H1 (cell line): ENCODE data around the gene PYGB. TPM values are rescaled to one million over a fixed set of nuclear protein-coding genes. Genes with fewer than 3 reads are reported as not detected.

ENCODE experiments used
- CTCF ChIA-PET: fragments of 300-600 bp; sonication (Branson Sonifier 250); formaldehyde crosslinking; loops from one replicate; lab custom pipeline; 2021; ENCODE audit not compliant: partially characterized antibody; lab: Charles Lee
- POLR2A ChIA-PET: fragments of 300-600 bp; sonication (Branson Sonifier 250); formaldehyde crosslinking; loops from one replicate; lab custom pipeline; 2021; ENCODE audit warnings: inconsistent platforms; ENCODE audit not compliant: partially characterized antibody; lab: Charles Lee
- DNase-seq, 2 experiments: peaks; one replicate each; pipeline versions ENCODE4 v3.0.0 to v3.0.0-alpha.2; 2010 to 2022; ENCODE audit warnings: low spot score in 2 of 2, low read depth in 1 of 2, mixed read lengths in 1 of 2
- FAIRE-seq: peaks from 2 replicates; lab custom pipeline; 2011; peaks lifted over from hg19 to GRCh38; lab: Jason Lieb, UNC
- H2AFZ ChIP-seq: 2 replicates; pipeline ENCODE4 v1.8.1; 2012; ENCODE audit warnings: low read length, inconsistent platforms
- H2AK5ac ChIP-seq: 2 replicates; pipeline ENCODE4 v1.6.1; 2013; ENCODE audit warnings: low read depth, low read length
- H2BK120ac ChIP-seq: replicated peaks from 2 replicates; pipeline ENCODE3; 2013; ENCODE audit warnings: low read depth, low read length, inconsistent platforms
- H2BK12ac ChIP-seq: 2 replicates; pipeline ENCODE4 v1.6.1; 2013; ENCODE audit warnings: low read depth, low read length
- H2BK15ac ChIP-seq: 2 replicates; pipeline ENCODE4 v1.6.1; 2013; ENCODE audit warnings: low read length
- H2BK20ac ChIP-seq: 2 replicates; pipeline ENCODE4 v1.6.1; 2013; ENCODE audit warnings: low read length
- H2BK5ac ChIP-seq: 2 replicates; pipeline ENCODE4 v1.6.1; 2013; ENCODE audit warnings: low read depth, low read length
- H3K14ac ChIP-seq: 2 replicates; pipeline ENCODE4 v1.6.1; 2013; ENCODE audit warnings: inconsistent platforms; ENCODE audit not compliant: insufficient read length
- H3K18ac ChIP-seq: 2 replicates; pipeline ENCODE4 v1.6.1; 2013; ENCODE audit warnings: low read length; ENCODE audit errors: extremely low read depth
- H3K23ac ChIP-seq: 2 replicates; pipeline ENCODE4 v1.6.1; 2013; ENCODE audit warnings: inconsistent platforms; ENCODE audit not compliant: insufficient read length
- H3K23me2 ChIP-seq: 2 replicates; pipeline ENCODE4 v1.6.1; 2013; ENCODE audit warnings: low read depth, low read length
- H3K27ac ChIP-seq: 2 replicates; pipeline ENCODE4 v1.6.1; 2011; ENCODE audit warnings: low read depth, low read length, inconsistent platforms
- H3K27me3 ChIP-seq, 4 experiments: replicated peaks in 1 of 4; 1 replicate in 1 of 4; 2 replicates in 3 of 4; pipeline versions ENCODE4 v1.6.1 to v1.8.1; 2011 to 2013; ENCODE audit warnings: low read length in 3 of 4, mild to moderate bottlenecking in 3 of 4, inconsistent platforms in 2 of 4, mixed read lengths in 2 of 4, moderate library complexity in 1 of 4; ENCODE audit not compliant: control insufficient read depth in 3 of 4, insufficient read depth in 3 of 4; ENCODE audit errors: extremely low read depth in 1 of 4
- H3K36me3 ChIP-seq, 4 experiments: 2 replicates each; pipeline versions ENCODE4 v1.6.1 to v1.8.1; 2011 to 2013; ENCODE audit warnings: mild to moderate bottlenecking in 4 of 4, low read length in 3 of 4, moderate library complexity in 2 of 4, control low read depth in 1 of 4, inconsistent platforms in 1 of 4; ENCODE audit not compliant: insufficient read depth in 4 of 4, control insufficient read depth in 2 of 4
- H3K4ac ChIP-seq: replicated peaks from 2 replicates; pipeline ENCODE3; 2013; ENCODE audit warnings: low read length, low read depth, mixed read lengths, inconsistent platforms; ENCODE audit not compliant: insufficient read length
- H3K4me1 ChIP-seq, 4 experiments: replicated peaks in 1 of 4; 1 replicate in 1 of 4; 2 replicates in 3 of 4; pipeline versions ENCODE4 v1.6.1 to v1.8.1; 2011 to 2013; ENCODE audit warnings: low read length in 3 of 4, inconsistent platforms in 2 of 4, mixed read lengths in 1 of 4; ENCODE audit not compliant: insufficient read depth in 4 of 4, control insufficient read depth in 3 of 4
- H3K4me2 ChIP-seq, 2 experiments: 2 replicates each; pipeline versions ENCODE4 v1.6.1 to v1.8.1; 2011 to 2013; ENCODE audit warnings: low read depth in 2 of 2, low read length in 2 of 2, control low read depth in 1 of 2, inconsistent platforms in 1 of 2, mild to moderate bottlenecking in 1 of 2; ENCODE audit not compliant: insufficient read depth in 1 of 2
- H3K4me3 ChIP-seq, 4 experiments: fragments of 200-600, 300-600 bp in 1 of 4; sonication (generic), shearing (Covaris generic), sonication (Bioruptor Twin) in 1 of 4; 2 replicates each; pipeline versions ENCODE4 v1.5.1 to v1.8.1; 2011 to 2016; ENCODE audit warnings: low read length in 4 of 4, low read depth in 3 of 4, control low read depth in 2 of 4, inconsistent platforms in 2 of 4, mild to moderate bottlenecking in 2 of 4, mixed read lengths in 1 of 4, moderate library complexity in 1 of 4; ENCODE audit not compliant: insufficient read depth in 2 of 4; ENCODE audit errors: extremely low read depth in 1 of 4
- H3K56ac ChIP-seq: replicated peaks from 2 replicates; pipeline ENCODE3; 2013; ENCODE audit warnings: low read depth, mild to moderate bottlenecking, mixed read lengths, low read length, inconsistent platforms; ENCODE audit not compliant: insufficient read length
- H3K79me1 ChIP-seq: 2 replicates; pipeline ENCODE4 v1.6.1; 2013; ENCODE audit warnings: low read depth, low read length, control low read depth
- H3K79me2 ChIP-seq, 2 experiments: 2 replicates each; pipeline versions ENCODE4 v1.6.1 to v1.8.1; 2012 to 2013; ENCODE audit warnings: low read length in 2 of 2, mild to moderate bottlenecking in 2 of 2, inconsistent platforms in 1 of 2; ENCODE audit not compliant: insufficient read depth in 2 of 2, control insufficient read depth in 1 of 2
- H3K9ac ChIP-seq, 4 experiments: replicated peaks in 1 of 4; 1 replicate in 1 of 4; 2 replicates in 3 of 4; pipeline versions ENCODE4 v1.6.1 to v1.8.1; 2011 to 2013; ENCODE audit warnings: low read depth in 3 of 4, low read length in 3 of 4, control low read depth in 2 of 4, mild to moderate bottlenecking in 2 of 4, moderate library complexity in 2 of 4, inconsistent platforms in 1 of 4; ENCODE audit errors: extremely low read depth in 1 of 4
- H3K9me3 ChIP-seq, 2 experiments: 2 replicates each; pipeline versions ENCODE4 v1.6.1 to v1.8.1; 2012 to 2013; ENCODE audit warnings: mild to moderate bottlenecking in 2 of 2, moderate library complexity in 2 of 2, control low read depth in 1 of 2, inconsistent platforms in 1 of 2, low read depth in 1 of 2, low read length in 1 of 2, mixed read lengths in 1 of 2; ENCODE audit not compliant: insufficient read depth in 2 of 2
- H4K20me1 ChIP-seq, 2 experiments: replicated peaks in 1 of 2; 2 replicates each; pipeline versions ENCODE3 to v1.8.1; 2011 to 2013; ENCODE audit warnings: inconsistent platforms in 2 of 2, low read length in 2 of 2, mild to moderate bottlenecking in 1 of 2; ENCODE audit not compliant: insufficient read depth in 2 of 2, control insufficient read depth in 1 of 2
- H4K5ac ChIP-seq: 2 replicates; pipeline ENCODE4 v1.6.1; 2013; ENCODE audit warnings: low read length, low read depth, mixed read lengths, inconsistent platforms; ENCODE audit not compliant: insufficient read length
- H4K8ac ChIP-seq: 2 replicates; pipeline ENCODE4 v1.8.0; 2013; ENCODE audit warnings: mild to moderate bottlenecking, moderate library complexity, low read length, inconsistent platforms; ENCODE audit not compliant: insufficient read depth; ENCODE audit errors: extremely low read depth
- H4K91ac ChIP-seq: replicated peaks from 2 replicates; pipeline ENCODE3; 2013; ENCODE audit warnings: low read length, mixed read lengths, inconsistent platforms; ENCODE audit not compliant: insufficient read length
- GABPA ChIP-seq: IDR thresholded peaks from 2 replicates; pipeline ENCODE4 v1.6.1; 2011; ENCODE audit warnings: mild to moderate bottlenecking, low read length, moderate library complexity, borderline replicate concordance; ENCODE audit not compliant: insufficient read depth
- JUN ChIP-seq: IDR thresholded peaks from 2 replicates; pipeline ENCODE4 v1.6.1; 2011; ENCODE audit warnings: low read depth, mild to moderate bottlenecking, improper control_type of control experiment, low read length
- NRF1 ChIP-seq: IDR thresholded peaks from 2 replicates; pipeline ENCODE4 v1.6.1; 2011; ENCODE audit warnings: mild to moderate bottlenecking, low read depth, low read length, improper control_type of control experiment
- PHF8 ChIP-seq: fragments of 200-600 bp; sonication (generic); conservative IDR thresholded peaks from 2 replicates; pipeline ENCODE4 v1.7.1; 2012; ENCODE audit warnings: low read depth, mild to moderate bottlenecking, inconsistent platforms, low read length, moderate library complexity
- POLR2A ChIP-seq, 2 experiments: IDR thresholded peaks; 1 replicate in 1 of 2; 2 replicates in 1 of 2; pipeline ENCODE4 v1.6.1; 2011; ENCODE audit warnings: low read depth in 2 of 2, low read length in 2 of 2, mild to moderate bottlenecking in 2 of 2; ENCODE audit errors: control extremely low read depth in 1 of 2
- SAP30 ChIP-seq: fragments of 300-600 bp; sonication (generic); IDR thresholded peaks from 2 replicates; pipeline ENCODE4 v1.7.1; 2012; ENCODE audit warnings: low read length, moderate library complexity, mild to moderate bottlenecking, inconsistent platforms; ENCODE audit not compliant: insufficient read depth, insufficient replicate concordance
- SP2 ChIP-seq: IDR thresholded peaks from 2 replicates; pipeline ENCODE4 v1.6.1; 2012; ENCODE audit warnings: mild to moderate bottlenecking, low read length, inconsistent platforms
- SUZ12 ChIP-seq: fragments of 200-600 bp; sonication (generic); IDR thresholded peaks from 2 replicates; pipeline ENCODE4 v1.6.1; 2012; ENCODE audit warnings: mild to moderate bottlenecking, inconsistent platforms, low read length, moderate library complexity, mixed read lengths
- TEAD4 ChIP-seq: IDR thresholded peaks from 2 replicates; pipeline ENCODE4 v1.6.1; 2012; ENCODE audit warnings: low read depth, low read length, inconsistent platforms, mixed read lengths
- WGBS, 2 experiments: shearing (Covaris generic) in 1 of 2; methylation state at CpG; one replicate each; pipeline versions ENCODE4 v1.1.6 to v1.1.7; 2013 to 2015; ENCODE audit warnings: low lambda C conversion rate in 2 of 2, mixed read lengths in 2 of 2, inconsistent platforms in 1 of 2, low coverage in 1 of 2, missing lambda C conversion rate in 1 of 2; ENCODE audit not compliant: insufficient replicate concordance in 2 of 2, insufficient coverage in 1 of 2, insufficient read length in 1 of 2; ENCODE audit errors: extremely low coverage in 1 of 2, missing lambda C conversion rate in 1 of 2; 5-methylcytosine and 5-hydroxymethylcytosine counted together
- polyA plus RNA-seq, 7 experiments: library from polyadenylated mRNA; depleted of rRNA in 3 of 7; stranded (reverse) in 5 of 7; unstranded in 2 of 7; fragments of >200 nt in 5 of 7; fragments of 200-250 nt in 2 of 7; gene quantifications; 1 replicate in 5 of 7; 2 replicates in 1 of 7; 4 replicates in 1 of 7; pipeline versions ENCODE4 v1.2.1 to v1.2.3, GENCODE V29; 2011 to 2013; ENCODE audit warnings: missing spikeins in 2 of 7, mixed read lengths in 2 of 7
- total RNA-seq: library from RNA; stranded (reverse); fragmentation: NEBNext Ultra II Directional; extraction: Animal tissue kit (Norgen Biotek cat#: 25700); gene quantifications from 2 replicates; pipeline ENCODE4 v1.2.1, GENCODE V29; 2021

PYGB gene
- total and polyA plus RNA-seq, 2 of the 8 experiments (the other 6 are each of a cell fraction or from before 2014, with no cell fraction given) = 26.6 to 56.0 TPM

DNA sequence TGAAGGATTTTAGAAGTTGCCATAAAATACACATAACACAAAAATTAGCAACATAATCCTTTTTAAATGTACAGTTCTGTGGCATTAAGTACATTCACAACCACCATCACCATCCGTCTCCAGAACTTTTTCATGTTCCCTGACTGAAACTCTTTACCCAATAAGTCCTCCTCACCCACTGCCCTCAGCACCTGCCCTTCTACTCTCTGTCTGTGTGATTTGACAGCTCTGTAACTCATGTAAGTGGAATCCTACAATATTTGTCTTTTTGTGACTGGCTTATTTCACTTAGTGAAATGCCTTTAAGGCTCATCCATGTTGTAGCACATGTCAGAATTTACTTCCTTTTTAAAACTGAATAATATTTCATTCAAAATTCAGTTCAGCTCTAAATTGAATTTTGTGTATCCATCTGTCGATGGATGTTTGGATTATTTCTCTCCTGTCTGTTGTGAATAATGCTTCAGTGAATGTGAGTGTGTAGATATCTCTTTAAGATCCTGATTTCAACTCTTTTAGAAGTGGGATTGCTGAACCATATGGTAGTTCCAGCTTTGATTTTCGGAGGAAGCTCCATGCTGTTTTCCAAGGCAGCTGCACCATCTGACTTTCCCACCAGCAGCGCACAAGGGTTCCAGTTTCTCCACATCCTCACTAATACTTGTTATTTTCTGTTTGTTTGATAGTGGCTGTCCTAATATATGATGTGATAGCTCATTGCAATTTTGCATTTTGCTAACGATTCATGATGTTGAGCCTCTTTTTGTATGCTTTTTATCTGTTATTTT is 48.2 kb upstream of the PYGB start:
- no peak for TF ChIP-seq JUN
- no peak for TF ChIP-seq TEAD4
- no peak for TF ChIP-seq SAP30
- TF ChIP-seq SP2 = no peak
- TF ChIP-seq PHF8 = no peak
- TF ChIP-seq POLR2A (IDR thresholded peaks at IDR 0.05; ENCODE audit: control extremely low read depth in 1 of 2, low read depth in 2 of 2, low read length in 2 of 2) = no peak
- no peak for TF ChIP-seq NRF1
- TF ChIP-seq SUZ12 = no peak
- TF ChIP-seq GABPA = no peak
- H2AFZ ChIP-seq = no peak overlapping the region
- no peaks in the 10 kb centered on the region for H3K36me3 ChIP-seq
- H3K23ac ChIP-seq = no peak overlapping the region
- 85% methylated on average over 5 of the region's 5 CpGs; no CpG with 5 or more reads in 1 of the 2 experiments for WGBS, 2 experiments
- peaks cover 0 to 2% of the 10 kb centered on the region in 2 experiments; a peak in 2 of 4 replicates for H3K79me2 ChIP-seq
- ChIA-PET CTCF (interaction anchor here (0.6 to 2.5 kb wide), 4 partner anchors 21 to 991 kb away, joined by 3 to 10 read pairs (median 4); partner anchors contain the start of gene PYGB), POLR2A (no interaction called here)
- no peak overlapping the region for H3K18ac ChIP-seq
- H3K4me2 ChIP-seq = no peak overlapping the region
- no peak overlapping the region for H2BK120ac ChIP-seq
- H2BK20ac ChIP-seq = no peak overlapping the region
- peaks cover 4 to 13% (median 11%) of the 10 kb centered on the region in 4 experiments for H3K4me1 ChIP-seq
- no peak overlapping the region for H4K5ac ChIP-seq
- H3K4me3 ChIP-seq = no peak overlapping the region
- peaks cover 2 to 12% of the 10 kb centered on the region in 2 experiments for H4K20me1 ChIP-seq
- H3K4ac ChIP-seq = no peak overlapping the region
- peaks cover 8% of the 10 kb centered on the region for H3K79me1 ChIP-seq
- no peak overlapping the region for H2BK12ac ChIP-seq
- DNase-seq = no peak
- H3K27ac ChIP-seq = no peak overlapping the region
- H4K8ac ChIP-seq = no peak overlapping the region
- H3K23me2 ChIP-seq = peaks cover 12% of the 10 kb centered on the region; the same call in 1 of the 2 replicates
- H3K56ac ChIP-seq = no peak overlapping the region
- H2BK5ac ChIP-seq = no peak overlapping the region
- H2AK5ac ChIP-seq = no peak overlapping the region
- peaks cover 0 to 6% (median under 1%) of the 10 kb centered on the region in 4 experiments; a peak in 3 of 7 replicates for H3K27me3 ChIP-seq
- H4K91ac ChIP-seq = no peak overlapping the region
- H3K9ac ChIP-seq = no peak overlapping the region
- FAIRE-seq = no peak
- no peak overlapping the region for H3K14ac ChIP-seq
- no peak overlapping the region for H2BK15ac ChIP-seq
- no peaks in the 10 kb centered on the region for H3K9me3 ChIP-seq
